K562 (cell line): ENCODE results near the gene ARHGEF10L.

ENCODE experiments used
- CHD2 ChIP-seq: IDR thresholded peaks from 2 replicates; pipeline ENCODE4 v1.6.1; 2011; ENCODE audit warnings: low read depth, low read length
- CTCF ChIP-seq, 3 experiments: IDR thresholded peaks in 2 of 3; conservative IDR thresholded peaks in 1 of 3; 2 replicates each; pipeline ENCODE4 v1.5.1; 2011 to 2012; ENCODE audit warnings: low read length in 3 of 3, mild to moderate bottlenecking in 3 of 3, control low read depth in 2 of 3, improper control_type of control experiment in 1 of 3, inconsistent platforms in 1 of 3, low read depth in 1 of 3, mixed read lengths in 1 of 3, moderate library complexity in 1 of 3; ENCODE audit not compliant: insufficient read depth in 2 of 3
- ELK3 ChIP-seq: fragments of 450-650 bp; formaldehyde crosslinking; IDR thresholded peaks from 2 replicates; pipeline ENCODE4 v1.4.0; 2020; ENCODE audit warnings: mild to moderate bottlenecking
- EZH2 ChIP-seq: IDR thresholded peaks from 2 replicates; pipeline ENCODE4 v1.6.1; 2012; ENCODE audit warnings: low read depth, mild to moderate bottlenecking, inconsistent platforms, low read length, borderline replicate concordance
- KDM1A ChIP-seq, 2 experiments: fragments of 450-650 bp; IDR thresholded peaks; 2 replicates each; pipeline ENCODE4 v1.6.1; 2016; ENCODE audit warnings: mild to moderate bottlenecking in 2 of 2
- PRPF4 ChIP-seq: fragments of 200-400 bp; formaldehyde crosslinking; IDR thresholded peaks from one replicate; pipeline ENCODE4 v1.6.1; 2017; ENCODE audit warnings: low read length, low read depth, mild to moderate bottlenecking; ENCODE audit not compliant: insufficient read depth, poor library complexity, severe bottlenecking
- SIN3A ChIP-seq, 2 experiments: fragments of 150-350 bp in 1 of 2; IDR thresholded peaks; 2 replicates each; pipeline ENCODE4 v1.6.1; 2011 to 2016; ENCODE audit warnings: borderline replicate concordance in 2 of 2, low read depth in 2 of 2, low read length in 2 of 2, mild to moderate bottlenecking in 2 of 2, moderate library complexity in 2 of 2; ENCODE audit not compliant: control insufficient read depth in 1 of 2
- U2AF1 ChIP-seq: fragments of 200-400 bp; formaldehyde crosslinking; optimal IDR thresholded peaks from 2 replicates; pipeline ENCODE3; 2017; ENCODE audit warnings: mild to moderate bottlenecking, low read depth, low read length, moderate library complexity
- ZNF239 ChIP-seq: fragments of 250-450 bp; sonication (Bioruptor Pico); IDR thresholded peaks from 2 replicates; pipeline ENCODE4 v1.4.0; 2020; ENCODE audit warnings: mild to moderate bottlenecking

- TF ChIP-seq U2AF1 (no peak), PRPF4 (no peak), CTCF (IDR thresholded peaks at IDR 0.05 in 2 of 3, conservative IDR thresholded peaks at IDR 0.05 in 1 of 3; ENCODE audit: insufficient read depth in 2 of 3, low read depth in 1 of 3, low read length in 3 of 3) (no peak), SIN3A (IDR thresholded peaks at IDR 0.05; ENCODE audit: borderline replicate concordance in 2 of 2, control insufficient read depth in 1 of 2, low read depth in 2 of 2, low read length in 2 of 2) (no peak), KDM1A (IDR thresholded peaks at IDR 0.05) (no peak), ELK3 (CRISPR knock-in tag) (no peak), EZH2 (no peak), ZNF239 (CRISPR knock-in tag) (no peak), CHD2 (no peak)
Observed at GRCh38 chr1:17676387-17677060, 137.0 kb downstream of the ARHGEF10L start.
